T-cell (primary cell): ENCODE results near the gene SLF1. TPM values are rescaled to one million over a fixed set of nuclear protein-coding genes. Genes with fewer than 3 reads are reported as not detected.
A peak's percentile ranks its signal among the peaks of the same experiment; 100 is the strongest.
"Not testable (repeated sequence)": the region's sequence is repeated elsewhere in the genome, so short reads cannot be mapped to it uniquely, and the experiment has no call there.

Source experiments
- ATAC-seq, 4 experiments: fragments of 200-7000 bp in 3 of 4; fragments of 150-1000 bp in 1 of 4; cut with Tn5 transposase; replicated peaks in 1 of 4; 1 replicate in 3 of 4; 2 replicates in 1 of 4; pipeline ENCODE4 v1.10.0; 2021; ENCODE audit warnings: moderate library complexity in 3 of 4, mild to moderate bottlenecking in 2 of 4, moderate number of reproducible peaks in 1 of 4
- CTCF ChIA-PET, 2 donors: fragments of 300-600 bp; sonication (Branson Sonifier 250); formaldehyde crosslinking; loops; one replicate each; lab custom pipeline; 2022; ENCODE audit warnings: antibody characterized with exemption in 2 of 2; lab: Charles Lee
- POLR2A ChIA-PET, 2 donors: fragments of 300-600 bp; sonication (Branson Sonifier 250); formaldehyde crosslinking; loops; one replicate each; lab custom pipeline; 2022; ENCODE audit warnings: antibody characterized with exemption in 2 of 2; lab: Charles Lee
- DNase-seq, 35 experiments: peaks; one replicate each; pipeline versions ENCODE4 v3.0.0 to v3.0.0-alpha.2; 2013 to 2023
- H3K27ac ChIP-seq: one replicate; pipeline ENCODE4 v1.5.1; 2013; ENCODE audit warnings: low read length
- H3K27me3 ChIP-seq, 2 experiments: replicated peaks in 1 of 2; 1 replicate in 1 of 2; 2 replicates in 1 of 2; pipeline versions ENCODE4 v1.6.1 to v1.7.0; 2013; ENCODE audit warnings: low read length in 1 of 2, mixed read lengths in 1 of 2; ENCODE audit not compliant: control insufficient read depth in 2 of 2, insufficient read depth in 2 of 2; ENCODE audit errors: extremely low read depth in 1 of 2
- H3K36me3 ChIP-seq, 2 donors: 1 replicate in 1 of 2; 2 replicates in 1 of 2; pipeline versions ENCODE4 v1.6.1 to v1.7.0; 2013; ENCODE audit warnings: low read length in 1 of 2; ENCODE audit not compliant: control insufficient read depth in 2 of 2, insufficient read depth in 1 of 2; ENCODE audit errors: extremely low read depth in 1 of 2
- H3K4me1 ChIP-seq, 2 experiments: 1 replicate in 1 of 2; 2 replicates in 1 of 2; pipeline versions ENCODE4 v1.6.1 to v1.7.0; 2013; ENCODE audit warnings: low read length in 2 of 2, mixed read lengths in 1 of 2; ENCODE audit not compliant: insufficient read depth in 2 of 2, control insufficient read depth in 1 of 2; ENCODE audit errors: extremely low read depth in 1 of 2
- H3K4me3 ChIP-seq, 2 donors: 1 replicate in 1 of 2; 2 replicates in 1 of 2; pipeline versions ENCODE4 v1.5.1 to v1.7.0; 2013; ENCODE audit warnings: mild to moderate bottlenecking in 2 of 2, low read length in 1 of 2, moderate library complexity in 1 of 2; ENCODE audit not compliant: control insufficient read depth in 1 of 2; ENCODE audit errors: extremely low read depth in 1 of 2
- H3K9me3 ChIP-seq: 2 replicates; pipeline ENCODE4 v1.7.0; 2013
- H3K27ac Mint-ChIP-seq, 2 donors: one replicate each; pipeline ENCODE4 v1.8.0; 2020 to 2021; ENCODE audit warnings: mild to moderate bottlenecking in 2 of 2, mixed read lengths in 2 of 2
- H3K27me3 Mint-ChIP-seq, 2 donors: one replicate each; pipeline ENCODE4 v1.8.0; 2021 to 2022; ENCODE audit warnings: mixed read lengths in 2 of 2
- H3K36me3 Mint-ChIP-seq: one replicate; pipeline ENCODE4 v1.8.0; 2021; ENCODE audit warnings: mixed read lengths
- H3K4me1 Mint-ChIP-seq, 3 donors: one replicate each; pipeline ENCODE4 v1.8.0; 2020 to 2022; ENCODE audit warnings: mixed read lengths in 3 of 3, mild to moderate bottlenecking in 1 of 3
- H3K4me3 Mint-ChIP-seq, 3 donors: one replicate each; pipeline ENCODE4 v1.8.0; 2020 to 2022; ENCODE audit warnings: mild to moderate bottlenecking in 3 of 3, mixed read lengths in 3 of 3, moderate library complexity in 3 of 3
- H3K9me3 Mint-ChIP-seq, 3 donors: one replicate each; pipeline ENCODE4 v1.8.0; 2020 to 2022; ENCODE audit warnings: mixed read lengths in 3 of 3
- WGBS: methylation state at CpG from one replicate; pipeline ENCODE4 v1.1.5; 2013; ENCODE audit warnings: missing lambda C conversion rate; ENCODE audit not compliant: insufficient coverage; 5-methylcytosine and 5-hydroxymethylcytosine counted together
- total RNA-seq, 35 experiments: library from RNA in 6 of 35; stranded (reverse) in 6 of 35; fragments of 120-200 nt in 1 of 35; gene quantifications; one replicate each; pipeline versions ENCODE4 v1.2.1 to v1.2.4 and lab custom pipeline; 2013 to 2026

Gene SLF1
- total RNA-seq (10 to 100 TPM in 3 of 5 donors, 1 to 10 TPM in 2; 7.8 to 13.4 (median 11.1) TPM), total RNA-seq (lab: John Stamatoyannopoulos, UW) (14.7 to 46.0 (median 28.9) reads per million in 29 experiments)
- total RNA-seq (2013) = 20.2 TPM

- H3K27me3 Mint-ChIP-seq = no peaks in the 10 kb centered on the region
- H3K27ac Mint-ChIP-seq = peak within 1 kb of the TSS; percentile 87 to 91
- POLR2A ChIA-PET = interaction anchor here in 1 of 2 donors (0.6 kb wide), 1 partner anchor 1034 kb away, joined by 3 read pairs; no protein-coding TSS in a partner anchor
- Histone ChIP-seq H3K9me3 (no peaks in the 10 kb centered on the region), H3K4me1 (peaks cover 13 to 14% of the 10 kb centered on the region in 2 experiments), H3K27ac (peak within 1 kb of the TSS; percentile 59), H3K36me3 (no peaks in the 10 kb centered on the region), H3K4me3 (peak within 1 kb of the TSS; percentile 88 to 97), H3K27me3 (no peaks in the 10 kb centered on the region)
- CTCF ChIA-PET = interaction anchor here in 1 of 2 donors (1.2 kb wide), 1 partner anchor 11 kb away, joined by 3 read pairs; no protein-coding TSS in a partner anchor
- peak; percentile 92 to 95 (median 94) for ATAC-seq
- DNase-seq = peak; percentile 65 to 89 (median 82)
- H3K9me3 Mint-ChIP-seq = no peaks in the 10 kb centered on the region
- WGBS = under 1% methylated on average over 59 of the region's 63 CpGs
- no peaks in the 10 kb centered on the region for H3K36me3 Mint-ChIP-seq
- H3K4me3 Mint-ChIP-seq = peak within 1 kb of the TSS; percentile 87 to 91 (median 87)
- peaks cover 42 to 52% (median 44%) of the 10 kb centered on the region in 3 donors for H3K4me1 Mint-ChIP-seq
Measured at GRCh38 chr5:94618493-94619328, at the start of gene SLF1, which contains the start of gene KIAA0825. SLF1 (plus strand) TSS chr5:94618669; CDS start chr5:94628811, 10,142 bp downstream. KIAA0825 (minus strand) TSS chr5:94618604; CDS start chr5:94537126, 81,478 bp downstream.

GRCh38 chr5:94571415-94571814, 47.1 kb upstream of the SLF1 start:
- no peak overlapping the region for H3K27ac Mint-ChIP-seq

GRCh38 chr5:94573349-94573748, 45.1 kb upstream of the SLF1 start:
- H3K9me3 Mint-ChIP-seq, H3K27ac Mint-ChIP-seq, H3K4me3 Mint-ChIP-seq, DNase-seq, POLR2A ChIA-PET, ATAC-seq, H3K27me3 ChIP-seq, H3K36me3 ChIP-seq, H3K9me3 ChIP-seq, H3K27ac ChIP-seq, H3K27me3 Mint-ChIP-seq, H3K36me3 Mint-ChIP-seq, H3K4me3 ChIP-seq, CTCF ChIA-PET: not testable (repeated sequence)
- H3K4me1 Mint-ChIP-seq = peaks cover 30 to 41% (median 39%) of the 10 kb centered on the region in 3 donors
- WGBS = 67% methylated on average over 1 of the region's 1 CpG
- H3K4me1 ChIP-seq = peaks cover 14 to 23% of the 10 kb centered on the region in 2 experiments

More at GRCh38 chr5:94571415-94571814, 47.1 kb upstream of the SLF1 start:
- H3K27me3 Mint-ChIP-seq = no peaks in the 10 kb centered on the region
- peaks cover 2% of the 10 kb centered on the region for H3K36me3 Mint-ChIP-seq
- Histone ChIP-seq H3K36me3 (no peaks in the 10 kb centered on the region), H3K4me3 (no peak overlapping the region), H3K27me3 (no peaks in the 10 kb centered on the region), H3K9me3 (no peaks in the 10 kb centered on the region), H3K4me1 (peaks cover 3 to 21% of the 10 kb centered on the region in 2 experiments), H3K27ac (no peak overlapping the region)
- peaks cover 14 to 24% (median 22%) of the 10 kb centered on the region in 3 donors for H3K4me1 Mint-ChIP-seq
- no peak for DNase-seq
- no peak for ATAC-seq
- ChIA-PET CTCF (no interaction called here), POLR2A (no interaction called here)
- H3K9me3 Mint-ChIP-seq = no peaks in the 10 kb centered on the region
- no peak overlapping the region for H3K4me3 Mint-ChIP-seq

GRCh38 chr5:94575196-94575595, 43.3 kb upstream of the SLF1 start:
- CTCF ChIA-PET = interaction anchor here in 1 of 2 donors (0.6 to 1.0 kb wide), 2 partner anchors 39 to 162 kb away, joined by 3 read pairs; no protein-coding TSS in a partner anchor
- Mint-ChIP-seq H3K27ac (peak overlapping the region; percentile 81 to 85), H3K36me3 (peaks cover 2% of the 10 kb centered on the region), H3K4me3 (peak overlapping the region in 1 of 3 donors; percentile 26), H3K9me3 (no peaks in the 10 kb centered on the region), H3K27me3 (no peaks in the 10 kb centered on the region), H3K4me1 (peaks cover 36 to 53% (median 46%) of the 10 kb centered on the region in 3 donors)
- no peak overlapping the region for H3K4me3 ChIP-seq
- WGBS = 57% methylated on average over 1 of the region's 4 CpGs
- H3K36me3 ChIP-seq = no peaks in the 10 kb centered on the region
- H3K27ac ChIP-seq = peak overlapping the region; percentile 30
- POLR2A ChIA-PET = interaction anchor here in 1 of 2 donors (0.6 kb wide), 1 partner anchor 19 kb away, joined by 3 read pairs; no protein-coding TSS in a partner anchor
- DNase-seq = peak in 1 of 35 experiments; percentile 33
- H3K27me3 ChIP-seq = no peaks in the 10 kb centered on the region
- peaks cover 14 to 29% of the 10 kb centered on the region in 2 experiments for H3K4me1 ChIP-seq
- ATAC-seq = peak; percentile 43 to 58 (median 48)
- H3K9me3 ChIP-seq = no peaks in the 10 kb centered on the region

GRCh38 chr5:94577466-94578245, 40.8 kb upstream of the SLF1 start:
- Histone ChIP-seq H3K27ac (no peak overlapping the region), H3K9me3 (no peaks in the 10 kb centered on the region), H3K27me3 (no peaks in the 10 kb centered on the region), H3K4me3 (no peak overlapping the region), H3K4me1 (peaks cover 14 to 29% of the 10 kb centered on the region in 2 experiments), H3K36me3 (no peaks in the 10 kb centered on the region)
- peak in 1 of 35 experiments; percentile 55 for DNase-seq
- H3K27me3 Mint-ChIP-seq = no peaks in the 10 kb centered on the region
- peaks cover 36 to 59% (median 52%) of the 10 kb centered on the region in 3 donors for H3K4me1 Mint-ChIP-seq
- peak overlapping the region in 1 of 2 donors; percentile 33 for H3K27ac Mint-ChIP-seq
- peak; percentile 50 to 78 (median 67) for ATAC-seq
- ChIA-PET CTCF (no interaction called here), POLR2A (interaction anchor here in 1 of 2 donors (0.5 kb wide), 1 partner anchor 12 kb away, joined by 3 read pairs; no protein-coding TSS in a partner anchor)
- peaks cover 5% of the 10 kb centered on the region for H3K36me3 Mint-ChIP-seq
- peak overlapping the region in 2 of 3 donors; percentile 23 to 34 for H3K4me3 Mint-ChIP-seq
- H3K9me3 Mint-ChIP-seq = no peaks in the 10 kb centered on the region
